ENCODE measurements around the gene ADD1. TPM values are rescaled to one million over a fixed set of nuclear protein-coding genes. Genes with fewer than 3 reads are reported as not detected.

Gene ADD1
- total RNA-seq, 2 experiments from 2014 or later, result 153 TPM

- TF ChIP-seq CTCF (IDR thresholded peaks at IDR 0.05), result no peak
- peaks cover 71% of the 10 kb centered on the region for H3K4me1 ChIP-seq (ENCODE audit: insufficient read depth, low read length)
- intact Hi-C loops (cut with DNase I, micrococcal nuclease), result loop anchor here (1.0 to 10.0 kb wide), 6 partner anchors 28 to 670 kb away; partner anchors contain the start of genes ADD1 (in 1 of the 2), FAM193A (in 1 of the 2), GRK4 (in 1 of the 2) and MXD4 (in 1 of the 2)
- peak; percentile 93 to 99 (median 96) for DNase-seq
- Mint-ChIP-seq H3K9me3 (no peaks in the 10 kb centered on the region), H3K36me3 (ENCODE audit: low read depth) (peaks cover 57% of the 10 kb centered on the region), H3K4me3 (peak overlapping the region; percentile 93), H3K27ac (peak overlapping the region; percentile 94), H3K27me3 (no peaks in the 10 kb centered on the region), H3K4me1 (ENCODE audit: low read depth) (peaks cover 45% of the 10 kb centered on the region)
- no peaks in the 10 kb centered on the region for H3K9me3 ChIP-seq (ENCODE audit: control insufficient read depth in 1 of 2, insufficient read depth in 1 of 2, low read length in 2 of 2)
- peak overlapping the region; percentile 82 to 87 for H3K27ac ChIP-seq (ENCODE audit: low read depth in 1 of 2, low read length in 2 of 2)
- peak; percentile 58 for ATAC-seq (ENCODE audit: poor library complexity)
- no peaks in the 10 kb centered on the region for H3K27me3 ChIP-seq (ENCODE audit: control insufficient read depth in 1 of 2, insufficient read depth in 2 of 2, low read length in 2 of 2)
- peak overlapping the region; percentile 92 for H3K4me3 ChIP-seq (ENCODE audit: low read length)
- H3K36me3 ChIP-seq (ENCODE audit: insufficient read depth, low read length), result peaks cover 44% of the 10 kb centered on the region
- CTCF ChIA-PET, result interaction anchor here (1.2 to 1.5 kb wide), 4 partner anchors 14 to 29 kb away, joined by 4 to 7 read pairs (median 6); partner anchors contain the start of genes GRK4 and NOP14
- POLR2A ChIA-PET, result interaction anchor here (0.6 to 4.1 kb wide), 14 partner anchors 9 to 399 kb away, joined by 3 to 51 read pairs (median 4); partner anchors contain the start of genes GRK4, NOP14 and TNIP2
Observed at GRCh38 chr4:2934813-2935761, 91.4 kb downstream of the ADD1 start.

- H3K4me3 Mint-ChIP-seq, result peak overlapping the region; percentile 93
- ChIA-PET CTCF (interaction anchor here (0.9 to 1.5 kb wide), 6 partner anchors 13 to 28 kb away, joined by 4 to 7 read pairs (median 5); partner anchors contain the start of genes GRK4 and NOP14), POLR2A (interaction anchor here (0.6 to 4.1 kb wide), 14 partner anchors 8 to 1684 kb away, joined by 3 to 51 read pairs (median 4); partner anchors contain the start of genes GRK4, NOP14 and TNIP2)
- peaks cover 45% of the 10 kb centered on the region for H3K36me3 ChIP-seq (ENCODE audit: insufficient read depth, low read length)
- H3K27ac Mint-ChIP-seq, result peak overlapping the region; percentile 94
- peaks cover 65% of the 10 kb centered on the region for H3K36me3 Mint-ChIP-seq (ENCODE audit: low read depth)
- H3K4me1 Mint-ChIP-seq (ENCODE audit: low read depth), result peaks cover 41% of the 10 kb centered on the region
- no peak for TF ChIP-seq CTCF (IDR thresholded peaks at IDR 0.05)
- H3K4me3 ChIP-seq (ENCODE audit: low read length), result peak overlapping the region; percentile 92
- intact Hi-C loops (cut with DNase I, micrococcal nuclease), result loop anchor here (2.0 to 10.0 kb wide), 5 partner anchors 27 to 671 kb away; partner anchors contain the start of genes FAM193A (in 1 of the 2), GRK4 (in 1 of the 2), MXD4 (in 1 of the 2) and NOP14 (in 1 of the 2)
- DNase-seq (peak in 9 of 14 experiments; percentile 31 to 78 (median 54)), ATAC-seq (ENCODE audit: poor library complexity) (peak; percentile 20)
- no peaks in the 10 kb centered on the region for H3K27me3 Mint-ChIP-seq
- H3K27ac ChIP-seq (ENCODE audit: low read depth in 1 of 2, low read length in 2 of 2), result peak overlapping the region; percentile 82 to 87
- no peaks in the 10 kb centered on the region for H3K27me3 ChIP-seq (ENCODE audit: control insufficient read depth in 1 of 2, insufficient read depth in 2 of 2, low read length in 2 of 2)
- no peaks in the 10 kb centered on the region for H3K9me3 Mint-ChIP-seq
- H3K4me1 ChIP-seq (ENCODE audit: insufficient read depth, low read length), result peaks cover 72% of the 10 kb centered on the region
- H3K9me3 ChIP-seq (ENCODE audit: control insufficient read depth in 1 of 2, insufficient read depth in 1 of 2, low read length in 2 of 2), result no peaks in the 10 kb centered on the region
Observed at GRCh38 chr4:2935762-2936743, 92.4 kb downstream of the ADD1 start.

Data from CD4-positive, alpha-beta T cell (primary cell).